HG02981 (cell line): ENCODE data around the gene ACKR4.
"Not testable (repeated sequence)": the region's sequence is repeated elsewhere in the genome, so short reads cannot be mapped to it uniquely, and the experiment has no call there.

Source experiments
- ATAC-seq: cut with Tn5 transposase; IDR thresholded peaks from one replicate; pipeline ENCODE4 v1.9.1; 2021; ENCODE audit warnings: mild to moderate bottlenecking, moderate library complexity; ENCODE audit not compliant: unreplicated experiment

The ACKR4 gene

GRCh38 chr3:132593947-132594323, 3.1 kb upstream of the ACKR4 start:
- no peak for ATAC-seq

- ATAC-seq, result no peak
Measured at GRCh38 chr3:132594498-132594897, 2.6 kb upstream of the ACKR4 start.

GRCh38 chr3:132595014-132595413, 2.1 kb upstream of the ACKR4 start:
- no peak for ATAC-seq

- no peak for ATAC-seq
Measured at GRCh38 chr3:132596326-132596725, 744 bp upstream of the ACKR4 start.

GRCh38 chr3:132597660-132598059, 590 bp downstream of the ACKR4 start:
- ATAC-seq, result no peak

- no peak for ATAC-seq
Measured at GRCh38 chr3:132598181-132598580, 1.1 kb downstream of the ACKR4 start.

- ATAC-seq, result not testable (repeated sequence)
Measured at GRCh38 chr3:132600614-132601013, 3.5 kb downstream of the ACKR4 start.

- ATAC-seq, result no peak
Measured at GRCh38 chr3:132605374-132605792, 8.3 kb downstream of the ACKR4 start.

- ATAC-seq, result no peak
Measured at GRCh38 chr3:132606085-132606484, 9.0 kb downstream of the ACKR4 start.

- ATAC-seq, result not testable (repeated sequence)
Measured at GRCh38 chr3:132606620-132607019, 9.6 kb downstream of the ACKR4 start.

- ATAC-seq, result not testable (repeated sequence)
Measured at GRCh38 chr3:132615301-132615700, 18.2 kb downstream of the ACKR4 start.

- no peak for ATAC-seq
Measured at GRCh38 chr3:132615881-132616280, 18.8 kb downstream of the ACKR4 start.

GRCh38 chr3:132616780-132617179, 19.7 kb downstream of the ACKR4 start:
- ATAC-seq, result no peak

- no peak for ATAC-seq
Measured at GRCh38 chr3:132622148-132622547, 25.1 kb downstream of the ACKR4 start.

GRCh38 chr3:132622761-132623160, 25.7 kb downstream of the ACKR4 start:
- no peak for ATAC-seq

GRCh38 chr3:132623646-132624045, 26.6 kb downstream of the ACKR4 start:
- ATAC-seq, result no peak

GRCh38 chr3:132624790-132625189, 27.7 kb downstream of the ACKR4 start:
- no peak for ATAC-seq

- ATAC-seq, result peak; percentile 83
Measured at GRCh38 chr3:132625613-132626012, 28.5 kb downstream of the ACKR4 start.

- ATAC-seq, result no peak
Measured at GRCh38 chr3:132626955-132627354, 29.9 kb downstream of the ACKR4 start.

- ATAC-seq, result no peak
Measured at GRCh38 chr3:132628157-132628556, 31.1 kb downstream of the ACKR4 start.

GRCh38 chr3:132629928-132630327, 32.9 kb downstream of the ACKR4 start:
- no peak for ATAC-seq

- no peak for ATAC-seq
Measured at GRCh38 chr3:132630612-132631011, 33.5 kb downstream of the ACKR4 start.

GRCh38 chr3:132635052-132635451, 38.0 kb downstream of the ACKR4 start:
- no peak for ATAC-seq

GRCh38 chr3:132637590-132637989, 40.5 kb downstream of the ACKR4 start:
- ATAC-seq, result no peak
